WTC11 (cell line): ENCODE measurements around the gene NKPD1. TPM values are rescaled to one million over a fixed set of nuclear protein-coding genes. Genes with fewer than 3 reads are reported as not detected.

Source experiments
- ATAC-seq: fragments of 200-7000 bp; cut with Tn5 transposase; 2 replicates; pipeline ENCODE4 v1.10.0; 2021; ENCODE audit warnings: mild to moderate bottlenecking, moderate library complexity
- CTCF ChIA-PET: fragments of 300-600 bp; sonication (Branson Sonifier 250); formaldehyde crosslinking; loops from one replicate; lab custom pipeline; 2021; ENCODE audit warnings: antibody characterized with exemption; lab: Charles Lee
- POLR2A ChIA-PET: fragments of 350-600 bp; sonication (Branson Sonifier 250); formaldehyde crosslinking; loops from one replicate; lab custom pipeline; 2021; ENCODE audit warnings: antibody characterized with exemption; lab: Charles Lee
- DNase-seq: peaks from one replicate; pipeline ENCODE4 v3.0.0; 2021; ENCODE audit warnings: low spot score
- H3K27ac Mint-ChIP-seq: 2 replicates; pipeline ENCODE4 v1.8.0; 2021; ENCODE audit warnings: mixed read lengths
- H3K27me3 Mint-ChIP-seq: 2 replicates; pipeline ENCODE4 v1.8.0; 2021; ENCODE audit warnings: low read depth, mild to moderate bottlenecking, moderate library complexity, mixed read lengths
- H3K36me3 Mint-ChIP-seq: 2 replicates; pipeline ENCODE4 v1.8.0; 2021; ENCODE audit warnings: mixed read lengths
- H3K4me1 Mint-ChIP-seq: 2 replicates; pipeline ENCODE4 v1.8.0; 2022; ENCODE audit warnings: mixed read lengths
- H3K4me3 Mint-ChIP-seq: 2 replicates; pipeline ENCODE4 v1.8.0; 2021; ENCODE audit warnings: mild to moderate bottlenecking, moderate library complexity, mixed read lengths
- H3K9me3 Mint-ChIP-seq: 2 replicates; pipeline ENCODE4 v1.8.0; 2021; ENCODE audit warnings: mixed read lengths
- ARID4B ChIP-seq: sonication (generic); formaldehyde crosslinking; IDR thresholded peaks from 2 replicates; pipeline ENCODE4 v1.8.0; 2023; ENCODE audit warnings: missing genetic modification reagents, mild to moderate bottlenecking, borderline replicate concordance
- ATF1 ChIP-seq: sonication (generic); formaldehyde crosslinking; IDR thresholded peaks from 2 replicates; pipeline ENCODE4 v1.8.1; 2023; ENCODE audit warnings: mild to moderate bottlenecking, moderate library complexity, missing genetic modification reagents
- CBFB ChIP-seq: sonication (generic); formaldehyde crosslinking; IDR thresholded peaks from 2 replicates; pipeline ENCODE4 v1.8.1; 2022; ENCODE audit warnings: mild to moderate bottlenecking, low read depth, missing genetic modification reagents
- ELF4 ChIP-seq: sonication (generic); formaldehyde crosslinking; IDR thresholded peaks from 2 replicates; pipeline ENCODE4 v1.8.1; 2022; ENCODE audit warnings: low read depth, mild to moderate bottlenecking, moderate library complexity, missing genetic modification reagents
- EMX1 ChIP-seq: fragments of 250-450 bp; sonication (Bioruptor Pico); IDR thresholded peaks from 2 replicates; pipeline ENCODE4 v1.8.0; 2021; ENCODE audit warnings: mild to moderate bottlenecking
- ESRRA ChIP-seq: sonication (generic); formaldehyde crosslinking; IDR thresholded peaks from 2 replicates; pipeline ENCODE4 v1.8.1; 2022; ENCODE audit warnings: mild to moderate bottlenecking, missing genetic modification reagents, borderline replicate concordance
- FOXP4 ChIP-seq: sonication (generic); formaldehyde crosslinking; IDR thresholded peaks from 2 replicates; pipeline ENCODE4 v1.8.0; 2022; ENCODE audit warnings: mild to moderate bottlenecking, missing genetic modification reagents
- NR1H2 ChIP-seq: sonication (generic); formaldehyde crosslinking; IDR thresholded peaks from 2 replicates; pipeline ENCODE4 v1.9.0; 2021; ENCODE audit warnings: mild to moderate bottlenecking, moderate library complexity, missing genetic modification reagents
- SOX15 ChIP-seq: fragments of 250-450 bp; sonication (Bioruptor Pico); IDR thresholded peaks from 2 replicates; pipeline ENCODE4 v1.9.0; 2021; ENCODE audit warnings: mild to moderate bottlenecking
- STAT6 ChIP-seq: sonication (generic); formaldehyde crosslinking; conservative IDR thresholded peaks from 2 replicates; pipeline ENCODE4 v1.8.1; 2023; ENCODE audit warnings: mild to moderate bottlenecking, low read depth, missing genetic modification reagents, moderate library complexity
- TP53 ChIP-seq: sonication (generic); formaldehyde crosslinking; IDR thresholded peaks from 2 replicates; pipeline ENCODE4 v1.8.1; 2023; ENCODE audit warnings: mild to moderate bottlenecking, missing genetic modification reagents
- ZNF263 ChIP-seq: sonication (generic); formaldehyde crosslinking; IDR thresholded peaks from 2 replicates; pipeline ENCODE4 v1.8.1; 2022; ENCODE audit warnings: low read depth, mild to moderate bottlenecking, moderate library complexity, missing genetic modification reagents
- ZNF671 ChIP-seq: fragments of 250-450 bp; sonication (Bioruptor Pico); IDR thresholded peaks from 2 replicates; pipeline ENCODE4 v1.8.0; 2021; ENCODE audit warnings: mild to moderate bottlenecking
- total RNA-seq: library from RNA; stranded (reverse); gene quantifications from 3 replicates; pipeline ENCODE4 v1.2.3, GENCODE V29; 2021
- TF ChIP-seq, protein P1 (sequence below): fragments of 250-450 bp; sonication (Bioruptor Pico); IDR thresholded peaks from 2 replicates; pipeline ENCODE4 v1.9.0; 2021; ENCODE audit warnings: mild to moderate bottlenecking
- TF ChIP-seq, protein P2 (sequence below): sonication (generic); formaldehyde crosslinking; IDR thresholded peaks from 2 replicates; pipeline ENCODE4 v1.8.1; 2022; ENCODE audit warnings: mild to moderate bottlenecking, missing genetic modification reagents, moderate library complexity, borderline replicate concordance
- TF ChIP-seq, protein P3 (sequence below): sonication (generic); formaldehyde crosslinking; IDR thresholded peaks from 2 replicates; pipeline ENCODE4 v1.8.1; 2022; ENCODE audit warnings: missing genetic modification reagents, borderline replicate concordance
- TF ChIP-seq, protein P4 (sequence below): fragments of 250-450 bp; sonication (Bioruptor Pico); conservative IDR thresholded peaks from 2 replicates; pipeline ENCODE4 v1.9.0; 2021; ENCODE audit warnings: mild to moderate bottlenecking

The NKPD1 gene
- total RNA-seq, 1 experiment from 2014 or later, result 0.57 TPM

- DNase-seq (no peak), ATAC-seq (no peak)
- no peak for TF ChIP-seq EMX1 (CRISPR knock-in tag)
- no peak for TF ChIP-seq ZNF671 (CRISPR knock-in tag)
- TF ChIP-seq TP53 (CRISPR knock-in tag), result no peak
- TF ChIP-seq, protein P1, sequence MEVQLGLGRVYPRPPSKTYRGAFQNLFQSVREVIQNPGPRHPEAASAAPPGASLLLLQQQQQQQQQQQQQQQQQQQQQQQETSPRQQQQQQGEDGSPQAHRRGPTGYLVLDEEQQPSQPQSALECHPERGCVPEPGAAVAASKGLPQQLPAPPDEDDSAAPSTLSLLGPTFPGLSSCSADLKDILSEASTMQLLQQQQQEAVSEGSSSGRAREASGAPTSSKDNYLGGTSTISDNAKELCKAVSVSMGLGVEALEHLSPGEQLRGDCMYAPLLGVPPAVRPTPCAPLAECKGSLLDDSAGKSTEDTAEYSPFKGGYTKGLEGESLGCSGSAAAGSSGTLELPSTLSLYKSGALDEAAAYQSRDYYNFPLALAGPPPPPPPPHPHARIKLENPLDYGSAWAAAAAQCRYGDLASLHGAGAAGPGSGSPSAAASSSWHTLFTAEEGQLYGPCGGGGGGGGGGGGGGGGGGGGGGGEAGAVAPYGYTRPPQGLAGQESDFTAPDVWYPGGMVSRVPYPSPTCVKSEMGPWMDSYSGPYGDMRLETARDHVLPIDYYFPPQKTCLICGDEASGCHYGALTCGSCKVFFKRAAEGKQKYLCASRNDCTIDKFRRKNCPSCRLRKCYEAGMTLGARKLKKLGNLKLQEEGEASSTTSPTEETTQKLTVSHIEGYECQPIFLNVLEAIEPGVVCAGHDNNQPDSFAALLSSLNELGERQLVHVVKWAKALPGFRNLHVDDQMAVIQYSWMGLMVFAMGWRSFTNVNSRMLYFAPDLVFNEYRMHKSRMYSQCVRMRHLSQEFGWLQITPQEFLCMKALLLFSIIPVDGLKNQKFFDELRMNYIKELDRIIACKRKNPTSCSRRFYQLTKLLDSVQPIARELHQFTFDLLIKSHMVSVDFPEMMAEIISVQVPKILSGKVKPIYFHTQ, result no peak
- TF ChIP-seq, protein P2, sequence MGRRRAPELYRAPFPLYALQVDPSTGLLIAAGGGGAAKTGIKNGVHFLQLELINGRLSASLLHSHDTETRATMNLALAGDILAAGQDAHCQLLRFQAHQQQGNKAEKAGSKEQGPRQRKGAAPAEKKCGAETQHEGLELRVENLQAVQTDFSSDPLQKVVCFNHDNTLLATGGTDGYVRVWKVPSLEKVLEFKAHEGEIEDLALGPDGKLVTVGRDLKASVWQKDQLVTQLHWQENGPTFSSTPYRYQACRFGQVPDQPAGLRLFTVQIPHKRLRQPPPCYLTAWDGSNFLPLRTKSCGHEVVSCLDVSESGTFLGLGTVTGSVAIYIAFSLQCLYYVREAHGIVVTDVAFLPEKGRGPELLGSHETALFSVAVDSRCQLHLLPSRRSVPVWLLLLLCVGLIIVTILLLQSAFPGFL (CRISPR knock-in tag), result no peak
- TF ChIP-seq ZNF263 (CRISPR knock-in tag), result no peak
- no peak for TF ChIP-seq NR1H2 (CRISPR knock-in tag)
- TF ChIP-seq ELF4 (CRISPR knock-in tag), result no peak
- no peak for TF ChIP-seq ESRRA
- no peak for TF ChIP-seq FOXP4 (CRISPR knock-in tag)
- TF ChIP-seq STAT6 (CRISPR knock-in tag), result no peak
- TF ChIP-seq CBFB (CRISPR knock-in tag), result no peak
- TF ChIP-seq, protein P3, sequence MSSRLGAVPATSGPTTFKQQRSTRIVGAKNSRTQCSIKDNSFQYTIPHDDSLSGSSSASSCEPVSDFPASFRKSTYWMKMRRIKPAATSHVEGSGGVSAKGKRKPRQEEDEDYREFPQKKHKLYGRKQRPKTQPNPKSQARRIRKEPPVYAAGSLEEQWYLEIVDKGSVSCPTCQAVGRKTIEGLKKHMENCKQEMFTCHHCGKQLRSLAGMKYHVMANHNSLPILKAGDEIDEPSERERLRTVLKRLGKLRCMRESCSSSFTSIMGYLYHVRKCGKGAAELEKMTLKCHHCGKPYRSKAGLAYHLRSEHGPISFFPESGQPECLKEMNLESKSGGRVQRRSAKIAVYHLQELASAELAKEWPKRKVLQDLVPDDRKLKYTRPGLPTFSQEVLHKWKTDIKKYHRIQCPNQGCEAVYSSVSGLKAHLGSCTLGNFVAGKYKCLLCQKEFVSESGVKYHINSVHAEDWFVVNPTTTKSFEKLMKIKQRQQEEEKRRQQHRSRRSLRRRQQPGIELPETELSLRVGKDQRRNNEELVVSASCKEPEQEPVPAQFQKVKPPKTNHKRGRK (CRISPR knock-in tag), result no peak
- TF ChIP-seq, protein P4, sequence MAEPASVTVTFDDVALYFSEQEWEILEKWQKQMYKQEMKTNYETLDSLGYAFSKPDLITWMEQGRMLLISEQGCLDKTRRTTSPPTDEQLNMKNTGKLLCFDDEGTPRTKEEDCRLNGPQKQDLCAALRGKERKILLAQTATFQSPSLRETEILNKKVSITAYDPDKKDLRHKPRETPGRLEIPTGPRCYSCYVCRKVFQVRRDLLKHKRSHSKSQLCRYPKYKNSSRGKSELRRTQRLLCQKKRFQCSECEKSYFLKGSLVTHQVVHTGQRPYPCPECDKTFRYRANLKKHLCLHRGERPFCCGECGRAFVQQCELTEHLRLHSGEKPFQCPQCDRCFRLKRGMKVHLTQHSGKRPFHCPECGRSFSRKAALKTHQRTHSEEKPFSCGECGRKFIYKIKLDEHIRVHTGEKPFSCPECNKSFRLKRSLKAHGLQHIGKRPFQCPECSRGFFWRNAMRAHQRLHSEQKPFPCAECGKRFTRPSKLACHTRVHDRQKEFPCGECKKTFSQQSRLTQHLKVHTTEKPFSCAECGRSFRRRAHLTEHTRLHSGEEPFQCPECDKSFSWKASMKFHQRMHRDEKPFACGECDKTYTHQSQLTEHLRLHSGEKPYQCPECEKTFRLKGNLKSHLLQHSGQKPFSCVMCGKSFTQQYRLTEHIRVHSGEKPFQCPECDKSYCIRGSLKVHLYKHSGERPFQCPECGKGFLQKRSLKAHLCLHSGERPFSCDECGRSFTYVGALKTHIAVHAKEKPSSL (CRISPR knock-in tag), result no peak
- no peak for TF ChIP-seq ATF1 (CRISPR knock-in tag)
- TF ChIP-seq ARID4B (CRISPR knock-in tag), result no peak
- no peak for TF ChIP-seq SOX15
- no peaks in the 10 kb centered on the region for H3K27me3 Mint-ChIP-seq
- H3K36me3 Mint-ChIP-seq, result peaks cover 10% of the 10 kb centered on the region
- H3K27ac Mint-ChIP-seq, result peak overlapping the region; percentile 72; the same call in 1 of the 2 replicates
- H3K9me3 Mint-ChIP-seq, result no peaks in the 10 kb centered on the region
- ChIA-PET POLR2A (no interaction called here), CTCF (interaction anchor here (0.7 to 2.2 kb wide), 11 partner anchors 10 to 196 kb away, joined by 3 to 16 read pairs (median 5); partner anchors contain the start of genes BLOC1S3 and TRAPPC6A)
- no peak overlapping the region for H3K4me3 Mint-ChIP-seq
- peaks cover 5% of the 10 kb centered on the region for H3K4me1 Mint-ChIP-seq
Observed at GRCh38 chr19:45142726-45143110, 18.1 kb downstream of the NKPD1 start.
